Activated CD4-positive, CD25-positive, alpha-beta regulatory T cell treated with anti-CD3 and anti-CD28 coated beads, Interleukin-2, amount 50 U/mL, for 72 hours (primary cell): ENCODE results near the gene JOSD1.

ENCODE experiments used
- DNase-seq: peaks from one replicate; pipeline ENCODE4 v3.0.0; 2021

JOSD1 gene

GRCh38 chr22:38732251-38732815 is 31.6 kb upstream of the JOSD1 start:
- DNase-seq: peak; percentile 31

GRCh38 chr22:38731703-38732161 is 31.0 kb upstream of the JOSD1 start:
- DNase-seq: peak; percentile 32

- peak; percentile 28 for DNase-seq
Observed at GRCh38 chr22:38730411-38730871, 29.7 kb upstream of the JOSD1 start.

- peak; percentile 29 for DNase-seq
Observed at GRCh38 chr22:38729946-38730345, 29.2 kb upstream of the JOSD1 start.

- DNase-seq: peak; percentile 23
Observed at GRCh38 chr22:38728871-38729796, 28.4 kb upstream of the JOSD1 start.

- peak; percentile 24 for DNase-seq
Observed at GRCh38 chr22:38727530-38728451, 27.0 kb upstream of the JOSD1 start.

- peak; percentile 27 for DNase-seq
Observed at GRCh38 chr22:38727123-38727522, 26.4 kb upstream of the JOSD1 start.

GRCh38 chr22:38725900-38726655 is 25.3 kb upstream of the JOSD1 start:
- peak; percentile 24 for DNase-seq

GRCh38 chr22:38724926-38725571 is 24.3 kb upstream of the JOSD1 start:
- no peak for DNase-seq

- no peak for DNase-seq
Observed at GRCh38 chr22:38724176-38724575, 23.4 kb upstream of the JOSD1 start.

GRCh38 chr22:38721551-38721950 is 20.8 kb upstream of the JOSD1 start:
- no peak for DNase-seq

- DNase-seq: no peak
Observed at GRCh38 chr22:38720350-38720749, 19.6 kb upstream of the JOSD1 start.

- DNase-seq: no peak
Observed at GRCh38 chr22:38719196-38719595, 18.5 kb upstream of the JOSD1 start.

- DNase-seq: no peak
Observed at GRCh38 chr22:38718414-38718813, 17.7 kb upstream of the JOSD1 start.

- DNase-seq: no peak
Observed at GRCh38 chr22:38717244-38717643, 16.5 kb upstream of the JOSD1 start.

GRCh38 chr22:38716826-38717225 is 16.1 kb upstream of the JOSD1 start:
- no peak for DNase-seq

GRCh38 chr22:38716271-38716670 is 15.5 kb upstream of the JOSD1 start:
- DNase-seq: no peak

- DNase-seq: no peak
Observed at GRCh38 chr22:38715852-38716251, 15.1 kb upstream of the JOSD1 start.

- DNase-seq: no peak
Observed at GRCh38 chr22:38715176-38715764, 14.5 kb upstream of the JOSD1 start.

- no peak for DNase-seq
Observed at GRCh38 chr22:38713921-38714320, 13.2 kb upstream of the JOSD1 start.

- no peak for DNase-seq
Observed at GRCh38 chr22:38712486-38713207, 11.9 kb upstream of the JOSD1 start.
